ENCODE data around the gene TBX15. TPM values are rescaled to one million over a fixed set of nuclear protein-coding genes. Genes with fewer than 3 reads are reported as not detected.

The TBX15 gene
- total RNA-seq, 1 donor, result 0.63 TPM

GRCh38 chr1:118907466-118907865, 80.7 kb downstream of the TBX15 start:
- TF ChIP-seq CTCF (IDR thresholded peaks at IDR 0.05; ENCODE audit: insufficient read depth, low read length), result no peak
- DNase-seq (ENCODE audit: low read depth), result no peak
- no peak overlapping the region for H3K4me3 ChIP-seq (ENCODE audit: low read depth, low read length)

- H3K4me3 ChIP-seq (ENCODE audit: low read depth, low read length), result no peak overlapping the region
- no peak for TF ChIP-seq CTCF (IDR thresholded peaks at IDR 0.05; ENCODE audit: insufficient read depth, low read length)
- DNase-seq (ENCODE audit: low read depth), result no peak
Observed at GRCh38 chr1:118905671-118906070, 82.5 kb downstream of the TBX15 start.

GRCh38 chr1:118905196-118905595, 82.9 kb downstream of the TBX15 start:
- no peak for TF ChIP-seq CTCF (IDR thresholded peaks at IDR 0.05; ENCODE audit: insufficient read depth, low read length)
- DNase-seq (ENCODE audit: low read depth), result peak; percentile 59
- no peak overlapping the region for H3K4me3 ChIP-seq (ENCODE audit: low read depth, low read length)

GRCh38 chr1:118902711-118903191, 85.4 kb downstream of the TBX15 start:
- no peak overlapping the region for H3K4me3 ChIP-seq (ENCODE audit: low read depth, low read length)
- TF ChIP-seq CTCF (IDR thresholded peaks at IDR 0.05; ENCODE audit: insufficient read depth, low read length), result no peak
- peak; percentile 61 for DNase-seq (ENCODE audit: low read depth)

GRCh38 chr1:118902299-118902698, 85.8 kb downstream of the TBX15 start:
- DNase-seq (ENCODE audit: low read depth), result no peak
- no peak for TF ChIP-seq CTCF (IDR thresholded peaks at IDR 0.05; ENCODE audit: insufficient read depth, low read length)
- H3K4me3 ChIP-seq (ENCODE audit: low read depth, low read length), result no peak overlapping the region

GRCh38 chr1:118900643-118901440, 87.3 kb downstream of the TBX15 start:
- no peak for DNase-seq (ENCODE audit: low read depth)
- TF ChIP-seq CTCF (IDR thresholded peaks at IDR 0.05; ENCODE audit: insufficient read depth, low read length), result no peak
- no peak overlapping the region for H3K4me3 ChIP-seq (ENCODE audit: low read depth, low read length)

Data from fibroblast of the aortic adventitia (primary cell).